GM18505 (cell line): ENCODE measurements around the gene GRN.

Source experiments
- ATAC-seq: cut with Tn5 transposase; IDR thresholded peaks from one replicate; pipeline ENCODE4 v1.9.1; 2021; ENCODE audit not compliant: unreplicated experiment
- POLR2A ChIP-seq: IDR thresholded peaks from 4 replicates; pipeline ENCODE4 v1.6.1; 2011; ENCODE audit warnings: borderline replicate concordance; ENCODE audit not compliant: insufficient read depth, insufficient read length; ENCODE audit errors: extremely low read depth

GRN gene

DNA sequence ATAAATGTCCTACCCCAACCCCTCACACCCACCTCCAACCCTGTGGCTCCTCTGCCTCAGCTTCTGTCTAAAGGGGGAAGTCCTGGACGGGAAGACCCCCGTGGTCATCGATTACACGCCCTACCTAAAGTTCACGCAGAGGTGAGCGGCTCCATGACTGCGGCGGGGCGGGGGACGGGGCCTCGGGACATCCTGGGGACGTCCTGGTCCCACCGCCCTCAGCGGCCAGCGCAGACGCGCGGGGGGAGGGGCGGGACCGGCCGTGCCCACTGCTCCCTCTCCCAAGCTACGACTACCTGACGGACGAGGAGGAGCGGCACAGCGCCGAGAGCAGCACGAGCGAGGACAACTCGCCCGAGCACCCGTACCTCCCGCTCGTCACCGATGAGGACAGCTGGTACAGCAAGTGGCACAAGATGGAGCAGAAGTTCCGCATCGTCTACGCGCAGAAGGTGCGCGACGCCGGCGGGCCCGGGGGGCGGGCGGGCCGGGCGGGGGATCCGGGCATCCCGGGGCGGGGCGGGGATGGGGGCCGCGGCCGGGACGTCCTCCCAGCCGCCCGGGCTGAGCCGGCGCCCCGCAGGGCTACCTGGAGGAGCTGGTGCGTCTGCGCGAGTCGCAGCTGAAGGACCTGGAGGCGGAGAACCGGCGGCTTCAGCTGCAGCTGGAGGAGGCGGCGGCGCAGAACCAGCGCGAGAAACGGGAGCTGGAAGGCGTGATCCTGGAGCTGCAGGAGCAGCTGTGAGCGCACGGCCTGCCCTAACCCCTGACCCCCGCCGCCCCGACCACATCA, 30.0 kb upstream of the GRN start:
- no peak for TF ChIP-seq POLR2A
- ATAC-seq, result no peak

DNA sequence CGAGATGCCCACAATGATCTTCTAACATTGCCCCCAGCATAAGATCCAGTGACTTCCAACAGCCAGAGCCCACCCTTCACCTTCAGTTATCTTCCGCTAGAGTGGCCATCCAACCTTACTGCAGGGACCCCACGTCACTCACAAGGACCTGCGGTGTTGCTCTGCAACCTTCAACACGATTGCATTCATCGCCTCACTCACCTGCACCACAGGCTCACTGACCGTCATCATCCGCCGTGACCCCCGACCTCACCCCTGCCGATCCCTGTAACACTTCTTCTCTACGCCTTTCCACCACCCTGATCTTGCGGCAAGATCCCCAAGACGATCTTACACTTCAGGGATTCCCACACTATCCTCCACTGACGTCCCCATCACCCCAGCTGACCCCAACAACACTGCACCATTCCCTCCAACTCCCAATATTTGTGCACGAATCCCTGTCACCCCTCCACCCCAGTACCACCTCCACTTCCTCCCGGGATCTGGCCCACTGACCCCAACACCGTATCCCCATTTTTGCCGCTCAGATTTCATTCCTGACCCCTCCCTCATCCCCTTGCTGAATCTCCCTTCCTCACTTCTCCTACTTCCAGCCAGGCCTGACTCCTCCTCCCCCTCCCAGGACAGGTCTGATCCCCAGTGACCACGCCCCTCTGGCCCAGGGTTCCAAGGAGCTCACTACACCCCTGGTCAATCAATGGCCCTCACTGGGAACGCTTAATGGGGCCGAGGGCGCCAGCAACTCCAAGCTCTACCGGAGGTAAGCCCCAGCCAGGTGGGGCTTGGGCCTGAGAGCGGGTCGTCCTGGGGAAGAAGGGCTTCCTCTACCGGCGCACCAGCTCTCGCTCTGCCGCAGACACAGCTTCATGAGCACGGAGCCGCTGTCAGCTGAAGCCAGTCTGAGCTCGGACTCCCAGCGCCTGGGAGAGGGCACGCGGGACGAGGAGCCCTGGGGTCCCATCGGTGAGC, 29.1 kb upstream of the GRN start:
- no peak for ATAC-seq
- TF ChIP-seq POLR2A, result no peak

DNA sequence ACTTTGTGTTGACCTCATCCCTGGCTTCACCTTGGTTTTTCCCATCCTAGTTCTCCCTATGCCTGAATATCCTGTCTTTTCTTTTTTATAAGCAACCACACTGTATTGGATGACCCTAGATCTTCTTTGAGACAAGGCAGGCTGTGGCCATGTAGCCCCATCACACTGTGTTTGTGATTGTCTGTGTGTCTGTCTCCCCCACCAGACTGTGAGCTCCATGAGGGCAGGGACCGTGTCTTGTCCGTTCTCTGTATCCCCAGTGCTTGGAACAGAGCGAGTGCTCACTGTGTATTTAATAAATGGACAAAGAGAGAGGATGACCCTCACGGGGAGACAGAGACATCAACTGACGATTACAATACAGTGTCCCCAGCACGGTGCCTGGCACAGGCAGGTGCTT, 27.6 kb upstream of the GRN start:
- no peak for TF ChIP-seq POLR2A
- ATAC-seq, result no peak

DNA sequence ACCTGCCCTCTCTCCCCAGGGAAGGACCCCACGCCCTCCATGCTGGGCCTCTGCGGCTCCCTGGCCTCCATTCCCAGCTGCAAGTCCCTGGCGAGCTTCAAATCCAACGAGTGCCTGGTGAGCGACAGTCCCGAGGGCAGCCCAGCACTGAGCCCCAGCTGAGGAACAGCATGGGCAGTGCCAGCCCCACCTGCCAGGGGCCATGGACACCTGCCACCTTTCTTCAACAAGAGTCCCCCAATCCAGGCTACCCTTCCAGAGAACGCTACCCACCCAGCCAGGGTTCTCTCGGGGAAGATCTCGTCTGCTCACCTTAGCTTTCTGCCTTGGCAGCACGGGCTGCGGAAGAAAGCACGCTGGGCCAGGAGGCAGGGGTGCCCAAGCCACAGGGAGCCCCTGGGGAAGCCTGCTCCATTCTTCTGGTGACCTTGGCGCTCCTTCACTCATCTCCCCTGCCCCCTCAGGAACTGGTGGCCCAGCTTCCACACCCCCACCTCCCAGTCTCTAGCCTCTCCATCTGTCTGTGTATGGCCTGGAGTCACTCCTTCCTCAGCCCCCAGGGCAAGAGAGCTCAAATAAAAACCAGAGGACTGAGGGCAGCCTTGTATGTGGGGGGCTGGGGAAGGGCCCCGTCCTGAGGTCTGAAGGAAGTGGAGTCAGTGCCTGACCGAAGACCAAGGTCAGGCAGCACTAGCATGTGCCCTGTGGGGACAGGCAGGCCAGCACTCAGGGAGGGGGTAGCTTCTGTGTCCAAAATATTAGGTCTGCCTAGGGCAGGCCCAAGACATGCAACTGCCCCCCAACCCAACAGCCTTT, 26.8 kb upstream of the GRN start:
- TF ChIP-seq POLR2A, result no peak
- ATAC-seq, result no peak

DNA sequence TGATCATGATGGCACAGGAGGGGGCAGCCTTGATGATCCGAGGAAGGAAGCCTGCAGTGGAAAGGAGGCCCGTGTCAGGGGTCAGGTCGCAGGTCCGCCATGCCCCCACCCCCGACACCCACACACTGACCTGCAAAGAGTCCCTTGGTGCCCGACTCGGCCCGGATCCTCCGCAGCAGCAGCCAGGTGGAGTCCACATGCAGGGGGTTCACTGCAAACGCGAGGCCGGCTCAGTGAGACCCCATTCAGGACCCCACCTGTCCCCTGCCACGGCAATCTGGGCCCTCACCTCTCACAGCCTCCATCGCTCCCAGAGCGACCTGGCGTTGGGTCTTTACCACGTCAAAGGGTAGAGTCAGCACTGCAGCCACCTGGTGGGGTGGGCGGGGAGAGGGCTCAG, 25.0 kb upstream of the GRN start:
- TF ChIP-seq POLR2A, result no peak
- ATAC-seq, result no peak

DNA sequence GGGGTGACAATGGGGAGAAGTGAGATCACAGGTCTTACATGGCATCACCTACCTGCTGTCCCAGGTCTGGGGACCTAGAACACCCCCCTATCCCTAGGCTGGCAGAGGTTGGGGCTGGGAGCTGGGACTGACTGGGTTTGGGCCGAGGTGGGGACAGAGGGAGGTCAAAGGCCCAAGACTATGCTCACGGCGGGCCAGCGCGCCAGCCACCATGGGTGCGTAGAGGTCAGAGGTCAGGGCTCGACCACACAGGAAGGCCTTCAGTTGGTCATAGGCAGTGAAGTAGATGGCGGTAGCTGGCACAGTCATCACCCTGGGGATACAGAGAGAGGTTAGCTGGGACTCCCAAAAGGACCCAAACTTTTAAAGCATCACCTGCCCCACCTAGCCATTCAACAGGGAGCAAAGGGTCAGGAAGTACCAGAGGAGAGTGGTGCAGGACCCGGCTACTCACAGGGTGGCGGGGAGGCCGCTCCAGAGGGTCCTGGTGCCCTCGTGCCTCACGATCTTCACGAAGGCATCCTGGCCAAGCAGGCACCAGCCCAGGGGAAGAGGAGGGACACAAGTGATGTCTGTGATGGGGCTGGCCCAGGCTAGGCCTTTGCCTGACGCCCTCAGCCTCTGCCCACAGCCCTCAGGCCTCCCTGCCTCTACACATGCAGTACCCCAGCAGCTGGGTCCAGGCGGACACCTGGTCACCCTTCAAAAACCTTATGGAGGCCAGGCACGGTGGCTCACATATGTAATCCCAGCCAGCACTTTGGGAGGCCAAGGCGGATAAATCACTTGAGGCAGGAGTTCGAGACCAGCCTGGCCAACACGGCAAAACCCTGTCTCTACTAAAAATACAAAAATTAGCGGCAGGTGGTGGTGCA, 23.6 kb upstream of the GRN start:
- no peak for ATAC-seq
- no peak for TF ChIP-seq POLR2A

DNA sequence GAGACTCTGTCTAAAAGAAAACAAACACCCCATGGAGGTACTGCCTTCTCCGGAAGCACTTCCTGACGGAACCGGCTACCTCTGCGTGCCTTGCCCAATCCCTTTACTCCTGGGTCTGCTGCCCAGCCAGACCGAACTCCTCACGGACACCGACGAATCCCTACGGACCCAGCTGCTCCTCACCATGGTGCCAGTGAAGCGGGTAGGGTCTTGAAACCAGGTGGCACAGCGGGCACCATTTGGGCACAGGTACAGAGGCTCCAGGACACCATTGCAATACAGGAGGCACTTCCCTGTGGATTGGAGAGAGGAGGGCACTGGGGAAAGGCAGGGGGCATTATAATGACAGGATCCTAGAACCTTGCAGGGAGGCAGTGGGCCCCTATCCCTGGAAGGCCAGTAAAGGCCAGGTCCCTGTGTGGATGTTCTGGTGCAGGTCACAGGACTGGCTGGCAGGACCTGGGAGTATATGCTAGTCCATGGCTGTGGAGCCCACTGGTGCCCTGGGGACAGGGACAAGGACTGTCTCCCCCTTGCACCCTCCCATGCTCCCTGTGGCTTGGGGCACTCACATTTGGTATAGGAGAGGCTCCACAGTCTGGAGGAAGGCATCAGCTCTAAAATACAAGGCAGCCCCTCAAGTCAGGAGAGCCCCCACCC, 22.7 kb upstream of the GRN start:
- no peak for ATAC-seq
- TF ChIP-seq POLR2A, result no peak

DNA sequence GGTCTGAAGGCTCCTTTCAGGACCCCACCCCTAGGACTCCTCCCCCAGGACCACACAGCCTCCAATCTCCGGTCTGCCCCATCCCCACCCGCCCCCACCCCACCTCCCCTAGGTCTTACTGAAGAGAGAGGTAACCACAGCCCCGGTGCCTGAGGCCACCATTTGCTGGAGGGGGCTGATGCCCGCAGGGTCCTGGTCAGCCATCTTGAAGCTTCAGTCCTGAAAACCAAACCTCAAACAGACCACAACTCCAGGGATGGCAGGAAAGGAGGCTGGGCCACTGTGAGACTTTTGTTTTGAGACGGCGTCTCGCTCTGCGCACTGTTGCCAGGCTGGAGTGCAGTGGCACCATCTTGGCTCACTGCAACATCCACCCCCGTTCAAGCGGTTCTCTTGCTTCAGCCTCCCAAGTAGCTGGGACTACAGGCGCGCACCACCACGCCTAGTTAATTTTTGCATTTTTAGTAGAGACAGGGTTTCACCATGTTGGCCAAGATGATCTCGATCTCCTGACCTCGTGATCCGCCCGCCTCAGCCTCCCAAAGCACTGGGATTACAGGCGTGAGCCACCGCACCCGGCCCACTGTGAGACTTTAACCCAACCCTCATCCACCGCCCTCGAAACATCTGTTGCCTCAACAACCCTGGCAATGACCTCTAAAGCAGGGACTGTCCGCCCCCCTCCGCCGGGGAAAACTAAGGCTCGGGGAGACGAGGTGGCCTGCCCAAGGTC, 21.6 kb upstream of the GRN start:
- ATAC-seq, result no peak
- no peak for TF ChIP-seq POLR2A

DNA sequence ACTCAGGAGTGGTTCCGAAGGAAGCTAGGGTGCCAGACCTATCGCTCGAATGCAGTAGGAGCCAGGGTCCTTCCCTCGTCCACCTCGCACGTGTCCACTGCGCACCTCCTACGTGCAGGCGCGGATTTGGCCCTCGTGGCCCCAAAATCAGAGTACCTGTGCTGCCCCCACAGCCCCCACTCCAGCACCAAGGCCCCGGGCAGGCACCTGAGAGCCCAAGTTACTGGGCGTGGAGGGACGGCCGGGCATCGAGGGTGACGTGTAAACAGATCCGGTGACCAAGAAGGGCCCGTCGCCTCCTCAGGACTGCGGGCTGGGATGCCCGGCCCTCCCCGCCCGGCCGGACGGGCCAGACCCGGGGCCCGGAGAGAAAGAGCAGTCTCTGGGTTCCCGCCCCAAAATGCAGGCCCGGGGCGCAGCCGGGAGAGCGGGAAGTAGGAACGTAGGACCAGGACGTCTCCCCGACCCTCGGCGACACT, 21.0 kb upstream of the GRN start:
- peak; percentile 1 for ATAC-seq
- TF ChIP-seq POLR2A, result no peak

DNA sequence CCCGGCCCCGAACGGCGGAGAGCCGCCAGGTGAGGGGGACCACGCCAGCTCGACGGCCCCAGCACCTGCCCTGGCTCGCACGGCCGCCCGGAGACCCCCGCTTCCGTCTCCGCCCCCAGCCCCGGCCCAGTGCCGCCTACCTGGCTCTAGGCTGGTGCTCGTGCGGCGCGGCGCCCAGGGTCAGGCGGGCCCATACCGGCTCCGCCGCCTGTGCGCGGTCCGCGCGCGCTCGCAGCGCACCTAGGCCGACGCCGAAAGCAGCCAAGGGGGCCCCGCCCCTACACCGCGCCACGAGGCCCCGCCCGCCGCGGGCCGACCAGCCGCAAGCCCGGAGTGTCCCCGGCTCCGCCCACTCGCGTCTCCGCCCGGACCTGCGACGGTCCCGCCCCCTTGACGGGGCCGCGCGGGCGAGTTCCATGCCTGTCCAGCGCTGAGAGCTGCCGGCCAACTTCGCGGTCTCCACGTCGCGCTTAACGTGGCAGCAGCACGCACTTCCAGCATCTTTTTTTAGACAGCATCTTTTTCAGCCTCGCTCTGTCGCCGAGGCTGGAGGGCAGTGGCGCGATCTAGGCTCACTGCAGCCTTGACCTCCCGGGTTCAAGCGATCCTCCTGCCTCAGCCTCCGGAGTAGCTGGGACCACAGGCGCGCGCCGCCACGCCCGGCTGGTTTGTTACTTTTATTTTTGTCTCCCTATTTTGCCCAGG, 20.4 kb upstream of the GRN start, which contains the start of gene SLC25A39:
TSS of gene SLC25A39 (minus strand) at position 253 of the 705 bp plus-strand sequence. CDS start 1,261 bp downstream, outside the sequence.
- TF ChIP-seq POLR2A, result peak; percentile 88
- peak; percentile 70 for ATAC-seq

DNA sequence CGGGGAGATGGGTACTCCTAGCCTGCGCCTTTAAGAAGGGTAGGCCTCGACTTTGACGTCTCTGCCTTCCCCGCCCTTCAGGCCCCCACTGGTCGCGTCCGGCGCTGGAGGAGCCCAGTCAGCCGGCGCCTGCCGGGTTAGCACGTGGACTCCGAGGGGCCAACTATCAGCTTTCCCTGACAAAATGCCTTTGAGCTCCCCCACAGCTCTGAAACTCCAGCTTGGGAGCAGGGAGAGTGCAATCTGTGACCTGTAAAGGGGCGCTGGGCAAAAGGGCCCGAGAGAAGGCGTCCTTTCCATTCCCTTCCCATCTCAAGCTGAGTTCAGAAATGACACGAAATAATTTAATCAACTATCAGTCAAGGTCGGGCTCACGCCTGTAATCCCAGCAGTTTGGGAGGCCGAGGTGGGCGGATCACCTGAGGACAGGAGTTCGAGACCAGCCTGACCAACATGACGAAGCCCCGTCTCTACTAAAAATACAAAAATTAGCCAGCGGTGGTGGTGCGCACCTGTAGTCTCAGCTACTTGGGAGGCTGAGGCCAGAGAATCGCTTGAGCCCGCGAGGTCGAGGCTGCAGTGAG, 18.1 kb upstream of the GRN start:
- ATAC-seq, result peak; percentile 36

More for the DNA sequence above, 18.1 kb upstream of the GRN start:
- TF ChIP-seq POLR2A, result peak; percentile 57
